Gastroesophageal sphincter (tissue), 3 donors: Measurements from ENCODE around the gene LRRC15.

Source experiments
- POLR2A ChIP-seq, 2 donors: fragments of 450-650 bp; IDR thresholded peaks; one replicate each; pipeline ENCODE4 v1.6.1; 2017; ENCODE audit warnings: antibody characterized with exemption in 2 of 2, mild to moderate bottlenecking in 2 of 2, moderate library complexity in 1 of 2
- POLR2AphosphoS5 ChIP-seq: sonication (generic); formaldehyde crosslinking; IDR thresholded peaks from one replicate; pipeline ENCODE4 v1.6.1; 2017; ENCODE audit warnings: antibody characterized with exemption
- TF ChIP-seq, protein P1 (sequence below), 4 experiments: fragments of 200-600 bp in 2 of 4; fragments of 450-650 bp in 2 of 4; sonication (generic) in 1 of 4; IDR thresholded peaks; one replicate each; pipeline ENCODE4 v1.5.1; 2017 to 2019; ENCODE audit warnings: antibody characterized with exemption in 4 of 4, mild to moderate bottlenecking in 2 of 4, moderate library complexity in 2 of 4

DNA sequence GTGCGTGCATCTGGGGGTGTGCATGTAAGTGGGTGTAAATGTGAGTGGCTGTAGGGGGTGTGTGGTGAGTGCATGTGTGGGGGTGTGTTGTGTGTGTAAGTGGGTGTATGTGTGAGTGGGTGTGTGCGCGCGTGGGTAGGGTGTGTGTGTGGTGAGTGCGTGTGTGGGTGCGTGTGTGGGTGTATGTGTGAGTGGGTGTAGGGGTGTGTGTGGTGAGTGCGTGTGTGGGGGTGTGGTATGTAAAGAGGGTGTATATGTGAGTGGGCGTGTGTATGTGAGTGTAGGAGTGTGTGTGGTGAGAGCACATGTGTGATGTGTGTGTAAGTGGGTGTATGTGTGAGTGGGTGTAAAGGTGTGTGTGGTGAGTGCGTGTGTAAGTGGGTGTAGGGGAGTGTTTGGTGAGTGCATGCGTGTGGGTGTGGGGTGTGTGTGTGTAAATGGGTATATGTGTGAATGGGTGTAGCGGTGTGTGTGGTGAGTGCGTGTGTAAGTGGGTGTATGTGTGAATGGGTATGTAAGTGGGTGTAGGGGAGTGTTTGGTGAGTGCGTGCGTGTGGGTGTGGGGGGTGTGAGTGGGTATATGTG is 17.5 kb downstream of the LRRC15 start:
- TF ChIP-seq, protein P1, sequence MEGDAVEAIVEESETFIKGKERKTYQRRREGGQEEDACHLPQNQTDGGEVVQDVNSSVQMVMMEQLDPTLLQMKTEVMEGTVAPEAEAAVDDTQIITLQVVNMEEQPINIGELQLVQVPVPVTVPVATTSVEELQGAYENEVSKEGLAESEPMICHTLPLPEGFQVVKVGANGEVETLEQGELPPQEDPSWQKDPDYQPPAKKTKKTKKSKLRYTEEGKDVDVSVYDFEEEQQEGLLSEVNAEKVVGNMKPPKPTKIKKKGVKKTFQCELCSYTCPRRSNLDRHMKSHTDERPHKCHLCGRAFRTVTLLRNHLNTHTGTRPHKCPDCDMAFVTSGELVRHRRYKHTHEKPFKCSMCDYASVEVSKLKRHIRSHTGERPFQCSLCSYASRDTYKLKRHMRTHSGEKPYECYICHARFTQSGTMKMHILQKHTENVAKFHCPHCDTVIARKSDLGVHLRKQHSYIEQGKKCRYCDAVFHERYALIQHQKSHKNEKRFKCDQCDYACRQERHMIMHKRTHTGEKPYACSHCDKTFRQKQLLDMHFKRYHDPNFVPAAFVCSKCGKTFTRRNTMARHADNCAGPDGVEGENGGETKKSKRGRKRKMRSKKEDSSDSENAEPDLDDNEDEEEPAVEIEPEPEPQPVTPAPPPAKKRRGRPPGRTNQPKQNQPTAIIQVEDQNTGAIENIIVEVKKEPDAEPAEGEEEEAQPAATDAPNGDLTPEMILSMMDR (IDR thresholded peaks at IDR 0.05) = no peak
- TF ChIP-seq POLR2AphosphoS5 = no peak
- no peak for TF ChIP-seq POLR2A (IDR thresholded peaks at IDR 0.05)
